CD4-positive, alpha-beta T cell treated with Interleukin-12 subunit alpha and Interleukin-12 subunit beta, for 1 hour (primary cell): Measurements from ENCODE around the gene IL9R.
"Not testable (repeated sequence)": the region's sequence is repeated elsewhere in the genome, so short reads cannot be mapped to it uniquely, and the experiment has no call there.

Experiments
- DNase-seq: peaks from one replicate; pipeline ENCODE4 v3.0.0-alpha.2; 2020

Gene IL9R

GRCh38 chrX:155997436-155997835 lies at the start of gene IL9R:
Gene IL9R (plus strand): TSS chrX:155997696. CDS start chrX:155997760, 64 bp downstream.
- peak; percentile 29 for DNase-seq

DNA sequence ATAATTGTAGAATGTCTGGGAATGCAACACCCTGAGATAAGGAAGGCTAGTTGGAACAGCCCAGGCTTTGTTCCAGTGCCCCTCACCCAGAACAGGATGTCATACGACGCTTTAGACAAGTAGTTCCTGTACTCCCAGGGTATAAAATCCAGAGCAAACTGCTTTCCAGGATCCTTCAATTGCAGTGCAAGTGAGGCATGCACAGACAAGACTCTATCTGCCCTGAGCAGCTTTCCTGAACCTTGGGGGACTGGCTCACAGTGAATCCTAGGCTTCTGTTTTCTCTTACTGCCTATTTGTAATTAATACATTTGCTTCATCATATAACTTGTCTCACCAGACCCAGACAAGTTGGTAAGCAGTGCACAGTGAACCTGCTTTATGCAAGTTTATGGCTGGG lies 48.4 kb upstream of the IL9R start:
- no peak for DNase-seq

DNA sequence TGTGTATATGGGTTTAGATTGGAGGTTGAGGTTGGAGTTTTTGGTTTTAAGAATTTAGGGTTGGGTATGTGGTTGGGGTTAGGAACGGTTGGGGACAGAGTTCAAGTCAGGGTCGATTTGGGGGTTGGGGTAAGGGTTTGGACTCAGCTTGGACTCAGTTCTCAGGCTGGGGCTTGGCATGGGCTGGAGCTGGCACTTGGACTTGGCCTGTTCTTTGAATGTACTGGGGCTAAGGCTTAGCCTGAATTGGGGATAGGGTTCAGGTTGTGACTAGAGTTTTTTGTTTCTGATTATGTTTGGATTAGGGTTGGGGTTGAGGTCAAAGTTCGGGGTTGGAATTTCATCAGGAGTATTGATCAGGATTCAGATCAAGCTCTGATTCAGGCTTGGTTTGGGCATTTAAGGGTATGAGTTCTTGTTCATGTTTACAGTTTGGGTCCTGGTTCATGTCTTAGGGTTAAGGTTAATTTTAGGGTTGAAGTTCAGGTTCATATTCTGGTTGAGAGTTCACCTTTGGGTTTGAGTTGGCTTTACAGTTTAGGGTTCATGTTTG lies 46.2 kb upstream of the IL9R start:
- DNase-seq: no peak

GRCh38 chrX:155953055-155953454 lies 44.4 kb upstream of the IL9R start:
- DNase-seq: no peak

DNA sequence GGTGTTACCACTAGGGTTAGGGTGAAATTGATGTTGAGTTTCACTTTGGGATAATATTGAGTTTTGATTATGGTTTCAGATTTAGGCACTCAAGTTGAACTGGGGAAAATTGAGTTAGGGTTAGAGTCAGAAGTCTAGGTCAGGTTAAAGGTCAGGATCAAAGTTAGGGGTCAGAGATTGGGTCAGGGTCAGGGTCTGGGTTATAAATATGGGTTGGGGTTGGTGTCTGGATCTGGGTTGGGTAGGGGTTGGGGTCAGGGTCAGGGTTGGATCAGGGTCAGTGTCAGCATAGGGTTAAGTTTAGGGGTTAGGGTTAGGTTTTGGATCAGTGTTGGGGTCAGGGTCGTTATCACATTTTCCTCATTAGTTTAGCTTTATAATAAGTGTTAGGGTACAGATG lies 42.7 kb upstream of the IL9R start:
- DNase-seq: no peak

DNA sequence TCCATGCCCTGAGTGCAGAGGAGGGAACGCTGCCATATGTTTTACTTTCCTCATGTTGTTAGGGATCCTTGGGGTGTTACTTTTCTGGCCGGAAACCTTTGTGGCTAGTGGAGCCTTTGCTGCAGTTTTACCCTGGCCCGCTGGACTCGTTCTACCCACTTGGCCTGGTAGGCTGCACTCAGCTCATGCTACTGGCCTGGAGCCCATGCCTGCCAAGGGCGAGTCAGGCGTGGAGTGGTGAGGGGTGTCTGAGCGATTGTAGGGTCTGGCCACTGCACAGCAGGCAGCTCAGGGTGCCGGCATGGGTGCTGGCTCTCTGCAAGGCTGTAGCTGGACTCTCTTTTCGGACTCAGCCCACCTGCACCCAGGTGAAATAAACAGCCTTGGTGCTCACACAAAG lies 41.4 kb upstream of the IL9R start:
- DNase-seq: no peak

DNA sequence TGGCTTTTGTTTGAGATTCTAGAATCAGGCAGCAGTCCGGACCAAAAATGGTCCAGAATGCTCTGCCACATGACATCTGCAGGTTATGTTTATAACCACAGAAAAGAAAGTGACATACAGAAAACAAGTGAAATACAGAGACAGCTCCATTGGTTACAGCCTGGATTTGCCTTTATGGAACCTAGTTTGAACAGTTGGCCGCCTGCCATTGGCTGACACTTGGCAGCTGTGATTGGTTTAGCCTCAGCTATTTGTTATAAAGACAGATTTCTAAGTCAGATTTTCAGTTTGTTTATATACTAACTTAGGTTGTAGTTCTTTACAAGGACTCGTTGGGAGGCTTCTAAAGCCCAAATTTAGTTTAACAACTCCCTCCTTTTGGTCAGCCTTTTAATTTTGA lies 40.8 kb upstream of the IL9R start:
- DNase-seq: no peak

DNA sequence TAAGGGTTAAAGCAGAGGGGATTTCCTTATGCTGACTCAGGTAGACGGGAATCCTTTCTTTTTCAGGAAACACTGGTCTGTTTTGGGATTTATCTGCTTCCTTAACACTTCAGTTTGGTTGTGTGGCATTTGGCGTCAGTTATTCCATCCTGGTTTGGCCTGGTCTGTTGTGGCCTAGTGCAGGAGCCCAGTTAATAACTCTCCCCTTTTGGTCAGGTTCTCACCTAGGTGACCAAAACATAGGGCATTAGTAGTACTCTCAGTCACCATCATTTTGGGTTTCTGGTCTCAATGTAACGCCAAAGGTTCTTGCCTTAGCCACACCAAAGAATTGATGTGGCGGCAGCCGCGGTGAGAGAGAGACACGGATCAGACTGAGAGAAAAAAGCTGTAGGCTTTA lies 39.7 kb upstream of the IL9R start:
- no peak for DNase-seq

- no peak for DNase-seq
These were observed 38.4 kb upstream of the IL9R start for GRCh38 chrX:155959018-155959587.

- no peak for DNase-seq
These were observed 34.6 kb upstream of the IL9R start for GRCh38 chrX:155962906-155963305.

DNA sequence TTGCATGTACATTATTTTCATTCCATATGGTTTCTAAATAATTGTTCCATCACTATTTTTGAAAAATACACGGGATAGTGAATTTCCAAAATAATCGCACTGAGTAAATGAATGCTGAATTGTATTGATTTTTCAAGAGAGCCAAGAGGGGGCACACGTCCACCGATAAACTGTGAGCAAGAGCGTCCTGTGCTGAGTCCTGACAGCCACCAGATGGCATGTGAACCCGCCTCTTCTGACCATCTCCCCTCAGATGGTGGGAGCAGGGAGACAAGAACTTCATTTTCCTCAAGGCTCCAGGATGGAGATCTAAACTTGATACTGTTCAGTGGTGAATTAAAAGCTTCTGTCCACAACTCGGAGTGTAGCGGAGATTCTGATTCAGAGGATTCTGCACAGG lies 30.6 kb upstream of the IL9R start:
- peak; percentile 38 for DNase-seq

DNA sequence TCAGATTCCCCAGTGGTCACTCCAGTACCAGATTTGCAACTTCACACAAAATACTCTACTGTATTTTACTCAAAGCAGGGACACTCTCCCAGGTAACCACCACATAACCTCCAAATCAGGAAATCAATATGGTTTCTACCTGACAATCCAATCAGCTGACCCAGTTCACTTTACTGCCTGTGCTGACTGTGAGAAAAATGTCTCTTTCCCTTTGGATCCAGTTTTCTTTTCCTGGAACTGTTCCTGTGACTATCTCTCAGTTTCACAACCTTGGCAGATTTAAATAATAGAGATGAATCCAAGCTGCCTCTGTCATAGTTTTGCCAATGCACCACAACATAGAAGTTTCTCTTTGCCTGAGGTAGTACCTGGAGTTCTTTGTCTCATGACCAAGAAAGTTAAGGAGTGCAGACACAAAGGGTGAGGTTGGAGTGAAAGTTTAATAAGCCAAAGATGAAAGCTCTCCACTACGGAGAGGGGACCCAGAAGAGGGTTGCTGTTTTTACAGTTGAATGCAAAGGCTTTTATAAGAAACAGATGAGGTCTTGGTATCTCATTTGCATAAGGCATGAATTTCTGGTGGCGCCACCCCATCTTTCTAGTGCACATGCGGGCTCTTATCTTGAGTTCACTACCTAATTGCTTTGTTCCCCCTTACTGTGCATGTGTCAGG lies 29.7 kb upstream of the IL9R start:
- DNase-seq: no peak

- no peak for DNase-seq
These were observed 29.2 kb upstream of the IL9R start for GRCh38 chrX:155968326-155968661.

- DNase-seq: no peak
These were observed 28.7 kb upstream of the IL9R start for GRCh38 chrX:155968791-155969190.

DNA sequence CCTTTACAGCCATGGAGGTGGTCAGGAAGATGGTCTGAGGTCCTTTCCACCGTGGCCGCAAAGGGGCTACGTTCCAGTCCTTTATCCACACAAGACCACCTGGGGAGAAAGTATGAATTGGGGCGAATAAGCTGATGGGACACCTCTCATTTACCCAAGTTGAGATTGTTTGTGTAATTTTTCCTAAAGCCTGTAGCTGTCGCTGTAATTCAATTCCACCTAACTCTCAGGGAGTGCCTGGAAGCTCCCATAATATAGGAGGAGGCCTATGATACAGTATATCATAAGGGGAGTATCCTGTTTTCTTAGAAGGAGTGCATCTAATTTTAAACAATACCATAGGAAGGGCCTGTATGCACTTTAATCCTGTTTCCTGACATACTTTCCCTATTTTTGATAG lies 25.8 kb upstream of the IL9R start:
- not testable (repeated sequence) for DNase-seq

DNA sequence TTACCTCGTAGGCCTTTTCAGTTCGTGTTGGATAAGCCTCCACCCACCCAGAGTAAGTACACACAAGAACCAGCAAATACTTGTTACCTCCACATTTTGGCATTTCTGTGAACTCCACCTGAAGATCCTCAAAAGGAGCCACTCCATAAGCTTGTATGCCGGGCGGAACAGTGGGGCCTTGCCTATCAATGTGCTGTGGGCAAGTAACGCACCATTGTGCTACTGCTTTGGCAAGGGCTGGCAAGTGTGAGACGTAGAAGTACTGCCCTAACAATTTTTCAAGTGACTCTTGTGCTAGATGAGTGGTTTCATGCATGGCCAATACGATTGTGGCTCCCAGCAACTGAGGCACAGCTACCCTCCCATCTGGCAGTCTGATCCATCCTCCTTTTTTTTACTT lies 25.3 kb upstream of the IL9R start:
- not testable (repeated sequence) for DNase-seq

GRCh38 chrX:155983326-155983725 lies 14.2 kb upstream of the IL9R start:
- DNase-seq: no peak

DNA sequence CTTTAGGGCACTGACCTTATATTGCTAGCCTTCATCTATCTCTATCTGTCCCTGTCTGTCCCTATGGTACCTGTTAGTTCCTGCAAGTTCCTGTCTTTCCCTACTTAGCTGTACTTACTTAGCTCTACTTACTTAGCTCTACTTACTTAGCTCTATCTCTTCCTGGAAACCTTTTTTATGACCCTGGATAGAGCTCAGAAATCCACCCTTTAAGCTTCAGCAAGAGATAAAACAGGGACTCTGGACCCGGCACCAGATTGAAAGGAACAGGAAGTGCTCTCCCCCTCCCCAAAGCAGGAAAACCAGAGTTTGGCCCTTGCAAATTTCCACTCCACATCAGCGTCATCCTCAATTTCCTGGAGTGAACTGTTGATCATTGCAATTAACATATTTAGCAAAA lies 12.3 kb upstream of the IL9R start:
- no peak for DNase-seq

DNA sequence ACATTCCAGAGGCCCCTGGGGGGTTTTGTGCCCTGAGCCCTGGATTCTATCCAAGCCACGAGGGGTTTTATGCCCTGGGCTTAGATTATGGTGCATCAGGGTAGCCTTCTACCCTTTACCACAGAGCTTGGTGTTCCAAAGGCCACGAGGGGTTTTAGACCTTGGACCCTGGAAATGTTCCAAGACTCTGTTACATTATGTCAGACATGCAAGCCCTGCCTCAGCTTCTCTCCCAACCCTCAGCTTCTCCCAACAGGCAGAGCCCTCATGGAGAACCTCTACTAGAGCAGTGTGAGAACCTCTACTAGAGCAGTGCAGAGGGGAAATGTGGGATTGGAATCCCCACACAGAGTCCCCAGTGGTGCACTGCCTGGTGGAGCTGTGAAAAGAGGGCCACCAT lies 10.5 kb upstream of the IL9R start:
- DNase-seq: not testable (repeated sequence)

DNA sequence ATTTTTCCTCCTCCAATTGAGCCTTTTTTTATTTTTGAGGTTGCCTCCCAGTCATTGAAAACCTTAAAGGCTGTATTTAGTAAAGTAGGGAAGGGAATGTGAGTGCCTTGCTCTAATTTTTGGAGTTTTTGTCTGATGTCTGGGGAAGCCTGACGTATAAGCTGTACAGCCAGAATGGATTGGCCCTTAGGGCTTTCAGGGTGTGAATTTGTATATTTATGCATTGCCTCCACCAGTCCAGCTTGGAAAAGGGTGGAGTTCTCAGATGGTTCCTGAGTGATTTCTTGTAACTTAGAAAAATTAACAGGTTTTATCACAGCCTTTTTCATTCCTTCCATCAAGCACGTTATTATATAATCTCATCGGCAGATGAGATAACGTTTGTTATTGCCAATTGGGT lies 8.6 kb upstream of the IL9R start:
- DNase-seq: no peak

DNA sequence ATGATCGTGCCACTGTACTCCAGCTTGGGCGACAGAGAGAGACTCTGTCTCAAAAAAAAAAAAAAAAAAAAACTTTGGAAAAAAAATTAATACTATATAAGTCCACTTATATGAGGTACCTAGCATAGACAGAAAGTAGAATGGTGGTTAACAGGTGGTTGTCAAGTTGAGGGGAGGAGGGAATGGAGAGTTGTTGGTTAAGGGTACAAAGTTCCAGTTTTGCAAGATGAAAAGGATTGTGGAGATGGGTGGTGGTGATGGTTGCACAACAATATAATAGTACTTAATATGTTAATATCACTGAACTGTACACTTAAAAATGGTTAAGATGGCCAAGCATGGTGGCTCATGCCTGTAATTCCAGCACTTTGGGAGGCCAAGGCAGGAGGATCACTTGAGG lies 4.1 kb upstream of the IL9R start:
- no peak for DNase-seq

DNA sequence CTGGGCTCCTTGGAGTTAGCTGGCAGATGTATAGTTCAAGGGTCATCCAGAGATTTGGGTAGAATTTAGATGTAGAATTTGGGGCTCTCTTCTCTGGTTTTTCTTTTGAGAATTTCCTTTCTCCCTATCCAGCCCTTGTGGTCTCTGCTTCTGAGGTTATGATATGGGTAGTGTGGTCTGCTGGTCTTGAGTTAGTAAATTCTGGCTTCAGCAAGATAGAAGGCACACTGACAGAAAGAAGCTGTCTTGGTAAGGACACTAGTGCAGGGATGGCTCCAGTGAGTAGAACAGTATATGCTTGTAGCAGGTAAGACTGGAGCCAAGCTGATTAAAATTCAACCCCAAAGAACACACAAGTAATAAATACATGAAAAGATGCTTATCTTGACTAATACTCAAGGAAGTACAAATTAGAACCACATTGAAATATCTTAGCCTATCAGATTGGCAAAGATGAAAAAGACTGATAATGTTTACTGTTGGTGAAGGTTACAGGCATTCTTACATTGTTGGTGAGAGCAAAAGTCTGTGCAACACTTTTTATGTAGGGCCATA lies 2.1 kb upstream of the IL9R start:
- no peak for DNase-seq

- DNase-seq: no peak
These were observed 620 bp downstream of the IL9R start for GRCh38 chrX:155998116-155998515.

DNA sequence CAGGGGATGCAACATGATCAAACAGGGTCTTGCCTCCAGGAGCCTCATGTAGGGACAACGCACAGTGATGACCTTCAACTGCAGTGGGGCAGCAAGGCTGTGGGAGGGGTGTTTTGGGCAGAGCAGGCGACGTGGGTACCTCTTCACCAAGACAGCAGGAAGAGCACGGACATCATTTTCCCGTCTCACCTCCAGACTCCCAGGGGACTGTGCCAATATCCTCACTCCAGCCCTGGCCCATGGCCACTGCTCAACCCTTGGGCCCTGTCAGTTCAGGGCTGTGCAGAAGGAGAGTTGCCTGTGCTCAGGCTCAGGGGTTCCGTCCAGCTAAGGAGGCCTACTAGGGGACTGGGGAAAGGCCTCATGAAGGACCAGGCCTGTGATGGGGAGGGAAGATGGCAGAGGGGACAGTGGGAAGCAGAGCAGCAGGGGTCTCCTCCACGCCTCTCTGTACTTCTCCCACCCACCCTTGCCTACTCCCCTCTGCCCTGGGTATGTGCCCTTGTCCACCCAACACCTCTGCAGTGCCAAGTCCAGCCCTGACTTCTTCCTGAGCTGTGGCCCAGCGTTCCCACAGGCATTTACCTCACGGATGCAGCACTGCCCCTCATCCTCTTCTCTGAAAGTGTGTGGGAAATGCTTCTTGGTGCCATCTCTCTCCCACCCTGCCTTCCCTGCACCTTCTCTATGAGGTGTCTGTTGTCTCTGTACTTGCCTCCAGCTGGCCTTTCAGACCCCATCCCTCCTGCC lies 1.4 kb downstream of the IL9R start:
- DNase-seq: no peak
